ENCODE results near the gene MRPL48. TPM values are rescaled to one million over a fixed set of nuclear protein-coding genes. Genes with fewer than 3 reads are reported as not detected.

The MRPL48 gene
- total and polyA plus RNA-seq, 2 donors from 2014 or later, result 27.5 to 79.3 TPM

DNA sequence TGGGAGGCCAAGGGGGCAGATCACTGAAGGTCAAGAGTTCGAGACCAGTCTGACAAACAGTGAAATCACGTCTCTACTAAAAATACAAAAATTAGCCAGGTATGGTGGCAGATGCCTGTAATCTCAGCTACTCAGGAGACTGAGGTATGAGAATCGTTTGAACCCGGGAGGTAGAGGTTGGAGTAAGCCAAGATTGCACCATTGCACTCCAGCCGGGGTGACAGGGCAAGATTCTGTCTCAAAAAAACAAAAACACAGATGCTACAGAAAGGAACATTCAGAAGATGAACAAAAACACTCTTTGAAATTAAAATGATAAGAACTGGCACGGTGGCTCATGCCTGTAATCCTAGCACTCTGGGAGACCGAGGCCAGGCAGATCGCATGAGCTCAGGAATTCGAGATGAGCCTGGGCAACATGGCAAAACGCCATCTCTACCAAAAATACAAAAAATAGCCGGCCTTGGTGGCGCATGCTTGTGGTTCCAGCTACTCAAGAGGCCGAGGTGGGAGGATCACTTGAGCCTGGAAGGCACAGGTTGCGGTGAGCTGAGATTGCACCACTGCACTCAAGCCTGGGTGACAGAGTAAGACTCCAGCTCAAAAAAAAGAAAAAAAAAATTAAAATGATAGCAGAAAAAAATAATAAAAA lies 35.3 kb upstream of the MRPL48 start:
- FAIRE-seq, result no peak
- no peaks in the 10 kb centered on the region for H3K9me3 ChIP-seq (ENCODE audit: control insufficient read depth in 2 of 3, insufficient read depth in 1 of 3, low read length in 3 of 3)
- H3K27ac ChIP-seq (ENCODE audit: low read depth in 2 of 2, low read length in 2 of 2), result no peak overlapping the region
- intact Hi-C loops (cut with DNase I), result no loop called here
- no peaks in the 10 kb centered on the region for H3K36me3 ChIP-seq (ENCODE audit: control insufficient read depth in 2 of 3, insufficient read depth in 3 of 3, low read length in 3 of 3)
- no peaks in the 10 kb centered on the region for H3K27me3 ChIP-seq (ENCODE audit: control insufficient read depth, insufficient read depth, low read length)
- H3K4me1 ChIP-seq (ENCODE audit: control insufficient read depth in 2 of 3, insufficient read depth in 2 of 3, low read depth in 1 of 3, low read length in 3 of 3), result peaks cover 0 to 7% (median 2%) of the 10 kb centered on the region in 3 donors
- H3K4me3 ChIP-seq (ENCODE audit: low read length in 3 of 3), result no peak overlapping the region
- H3K9ac ChIP-seq (ENCODE audit: low read length in 3 of 3), result no peak overlapping the region
- TF ChIP-seq, protein P1, sequence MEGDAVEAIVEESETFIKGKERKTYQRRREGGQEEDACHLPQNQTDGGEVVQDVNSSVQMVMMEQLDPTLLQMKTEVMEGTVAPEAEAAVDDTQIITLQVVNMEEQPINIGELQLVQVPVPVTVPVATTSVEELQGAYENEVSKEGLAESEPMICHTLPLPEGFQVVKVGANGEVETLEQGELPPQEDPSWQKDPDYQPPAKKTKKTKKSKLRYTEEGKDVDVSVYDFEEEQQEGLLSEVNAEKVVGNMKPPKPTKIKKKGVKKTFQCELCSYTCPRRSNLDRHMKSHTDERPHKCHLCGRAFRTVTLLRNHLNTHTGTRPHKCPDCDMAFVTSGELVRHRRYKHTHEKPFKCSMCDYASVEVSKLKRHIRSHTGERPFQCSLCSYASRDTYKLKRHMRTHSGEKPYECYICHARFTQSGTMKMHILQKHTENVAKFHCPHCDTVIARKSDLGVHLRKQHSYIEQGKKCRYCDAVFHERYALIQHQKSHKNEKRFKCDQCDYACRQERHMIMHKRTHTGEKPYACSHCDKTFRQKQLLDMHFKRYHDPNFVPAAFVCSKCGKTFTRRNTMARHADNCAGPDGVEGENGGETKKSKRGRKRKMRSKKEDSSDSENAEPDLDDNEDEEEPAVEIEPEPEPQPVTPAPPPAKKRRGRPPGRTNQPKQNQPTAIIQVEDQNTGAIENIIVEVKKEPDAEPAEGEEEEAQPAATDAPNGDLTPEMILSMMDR (IDR thresholded peaks at IDR 0.05; ENCODE audit: borderline replicate concordance, extremely low read depth, insufficient read depth), result no peak
- DNase-seq, result no peak

- no peaks in the 10 kb centered on the region for H3K9me3 ChIP-seq (ENCODE audit: control insufficient read depth in 2 of 3, insufficient read depth in 1 of 3, low read length in 3 of 3)
- no peaks in the 10 kb centered on the region for H3K27me3 ChIP-seq (ENCODE audit: control insufficient read depth, insufficient read depth, low read length)
- TF ChIP-seq, protein P1 (IDR thresholded peaks at IDR 0.05; ENCODE audit: borderline replicate concordance, extremely low read depth, insufficient read depth), result no peak
- H3K36me3 ChIP-seq (ENCODE audit: control insufficient read depth in 2 of 3, insufficient read depth in 3 of 3, low read length in 3 of 3), result no peaks in the 10 kb centered on the region
- intact Hi-C loops (cut with DNase I), result no loop called here
- no peak overlapping the region for H3K4me3 ChIP-seq (ENCODE audit: low read length in 3 of 3)
- FAIRE-seq, result no peak
- no peak for DNase-seq
- peaks cover 0 to 7% (median 4%) of the 10 kb centered on the region in 3 donors for H3K4me1 ChIP-seq (ENCODE audit: control insufficient read depth in 2 of 3, insufficient read depth in 2 of 3, low read depth in 1 of 3, low read length in 3 of 3)
- H3K27ac ChIP-seq (ENCODE audit: low read depth in 2 of 2, low read length in 2 of 2), result no peak overlapping the region
- no peak overlapping the region for H3K9ac ChIP-seq (ENCODE audit: low read length in 3 of 3)
Measured at GRCh38 chr11:73752903-73753302, 34.8 kb upstream of the MRPL48 start.

DNA sequence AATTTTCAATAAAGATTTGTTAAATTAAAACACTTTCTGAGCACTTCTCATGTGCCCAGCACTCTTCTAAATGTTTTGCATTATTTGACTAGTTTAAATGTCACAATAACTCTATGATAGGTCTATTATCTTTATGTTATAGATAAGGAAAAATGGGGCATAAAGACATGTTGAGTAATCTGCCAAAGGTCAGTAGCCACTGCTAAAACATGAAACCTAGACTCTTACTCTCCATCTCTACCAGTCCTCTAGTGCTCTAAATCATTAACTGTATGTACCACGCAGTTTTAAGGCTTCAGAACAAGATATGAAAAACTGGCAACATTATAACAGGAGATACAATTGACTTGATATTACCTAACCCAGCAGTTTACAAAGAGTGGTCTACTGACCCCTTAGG lies 33.7 kb upstream of the MRPL48 start:
- intact Hi-C loops (cut with DNase I), result no loop called here
- Histone ChIP-seq H3K27me3 (ENCODE audit: control insufficient read depth, insufficient read depth, low read length) (no peaks in the 10 kb centered on the region), H3K9ac (ENCODE audit: low read length in 3 of 3) (no peak overlapping the region), H3K4me1 (ENCODE audit: control insufficient read depth in 2 of 3, insufficient read depth in 2 of 3, low read depth in 1 of 3, low read length in 3 of 3) (peaks cover 2 to 18% (median 7%) of the 10 kb centered on the region in 3 donors), H3K27ac (ENCODE audit: low read depth in 2 of 2, low read length in 2 of 2) (no peak overlapping the region), H3K4me3 (ENCODE audit: low read length in 3 of 3) (no peak overlapping the region), H3K9me3 (ENCODE audit: control insufficient read depth in 2 of 3, insufficient read depth in 1 of 3, low read length in 3 of 3) (no peaks in the 10 kb centered on the region), H3K36me3 (ENCODE audit: control insufficient read depth in 2 of 3, insufficient read depth in 3 of 3, low read length in 3 of 3) (no peaks in the 10 kb centered on the region)
- DNase-seq (no peak), FAIRE-seq (no peak)
- TF ChIP-seq, protein P1 (IDR thresholded peaks at IDR 0.05; ENCODE audit: borderline replicate concordance, extremely low read depth, insufficient read depth), result no peak

DNA sequence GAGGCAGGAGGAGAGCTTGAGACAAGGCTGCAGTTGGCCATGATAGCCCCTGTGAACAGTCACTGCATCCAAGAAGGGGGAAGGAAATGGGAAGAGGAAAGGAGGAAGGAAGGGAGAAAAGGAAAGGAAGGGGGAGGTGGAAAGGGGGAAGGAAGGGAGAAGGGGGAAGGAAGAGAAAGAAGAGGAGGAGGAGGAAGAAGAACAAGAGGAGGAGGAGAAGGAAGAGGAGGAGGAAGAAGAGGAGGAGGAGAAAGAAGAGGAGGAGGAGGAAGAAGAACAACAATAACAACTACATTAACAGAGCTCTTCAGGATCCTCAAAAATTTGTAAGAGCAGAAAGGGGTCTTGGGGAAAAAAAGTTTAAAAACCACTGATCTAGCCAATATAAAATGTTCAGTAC lies 32.0 kb upstream of the MRPL48 start:
- H3K9ac ChIP-seq (ENCODE audit: low read length in 3 of 3), result no peak overlapping the region
- H3K4me1 ChIP-seq (ENCODE audit: control insufficient read depth in 2 of 3, insufficient read depth in 2 of 3, low read depth in 1 of 3, low read length in 3 of 3), result peaks cover 5 to 21% (median 10%) of the 10 kb centered on the region in 3 donors
- no peak for DNase-seq
- TF ChIP-seq, protein P1 (IDR thresholded peaks at IDR 0.05; ENCODE audit: borderline replicate concordance, extremely low read depth, insufficient read depth), result no peak
- intact Hi-C loops (cut with DNase I), result no loop called here
- H3K36me3 ChIP-seq (ENCODE audit: control insufficient read depth in 2 of 3, insufficient read depth in 3 of 3, low read length in 3 of 3), result no peaks in the 10 kb centered on the region
- no peaks in the 10 kb centered on the region for H3K9me3 ChIP-seq (ENCODE audit: control insufficient read depth in 2 of 3, insufficient read depth in 1 of 3, low read length in 3 of 3)
- H3K4me3 ChIP-seq (ENCODE audit: low read length in 3 of 3), result no peak overlapping the region
- no peaks in the 10 kb centered on the region for H3K27me3 ChIP-seq (ENCODE audit: control insufficient read depth, insufficient read depth, low read length)
- H3K27ac ChIP-seq (ENCODE audit: low read depth in 2 of 2, low read length in 2 of 2), result no peak overlapping the region
- FAIRE-seq, result no peak
